GM19099 (cell line): Measurements from ENCODE around the gene DRC1.

Source experiments
- POLR2A ChIP-seq: IDR thresholded peaks from 3 replicates; pipeline ENCODE4 v1.6.1; 2011; ENCODE audit warnings: low read depth; ENCODE audit not compliant: insufficient read length; ENCODE audit errors: extremely low read depth

DRC1 gene

DNA sequence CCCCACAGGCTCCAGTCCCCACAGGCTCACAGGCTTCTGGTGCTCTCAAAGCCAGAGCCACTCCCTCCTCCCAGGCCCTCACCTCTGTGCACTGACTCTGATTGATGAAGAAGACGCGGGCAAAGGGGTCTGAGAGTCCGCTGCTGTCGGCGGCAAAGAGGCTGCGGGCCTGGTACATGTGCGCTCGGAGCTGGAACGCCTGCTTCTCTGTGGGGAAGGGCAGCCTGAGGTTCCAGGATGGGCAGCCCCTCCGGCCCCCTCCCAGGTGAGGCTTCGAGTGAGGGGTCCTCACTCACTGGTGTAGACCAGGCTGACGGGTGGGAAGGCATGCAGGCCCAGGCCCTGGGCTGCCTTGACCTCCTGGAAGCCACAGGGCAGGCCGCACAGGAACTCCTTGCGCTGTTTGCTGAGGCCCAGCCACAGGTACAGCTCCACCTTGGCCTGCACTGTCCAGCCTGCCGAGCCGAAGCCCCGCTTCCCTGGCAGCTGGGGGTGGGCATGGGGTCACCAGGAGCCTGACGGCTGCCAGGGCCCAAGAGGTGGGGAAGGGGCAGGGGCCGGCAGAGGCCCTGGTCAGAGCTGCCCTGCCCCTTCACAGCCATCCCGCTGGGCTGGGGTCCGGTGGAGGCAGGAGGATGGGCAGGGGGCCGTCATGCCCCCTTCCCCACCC lies 74.2 kb downstream of the DRC1 start:
- no peak for TF ChIP-seq POLR2A

GRCh38 chr2:26477126-26477910 lies 75.6 kb downstream of the DRC1 start:
- TF ChIP-seq POLR2A, result no peak

DNA sequence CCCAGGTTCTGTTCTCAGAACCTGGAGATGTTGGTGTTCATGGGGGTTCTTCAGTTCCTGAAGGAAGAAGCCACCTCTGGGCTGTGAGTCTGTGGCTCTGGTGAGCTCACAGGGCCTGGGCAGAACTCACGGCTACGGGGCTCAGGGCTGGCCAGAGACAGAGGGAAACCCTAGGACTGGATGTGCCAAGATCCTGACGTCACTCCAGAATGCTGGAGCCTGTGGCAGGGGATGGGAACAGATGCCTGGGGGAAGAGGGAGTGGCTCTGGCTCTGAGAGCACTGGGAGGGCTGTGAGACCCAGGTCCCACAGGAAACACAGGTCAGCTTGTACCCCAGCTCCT lies 76.2 kb downstream of the DRC1 start, which contains the start of gene OTOF:
Gene OTOF, minus strand, starts transcription at position 214 of the 343 bp plus-strand sequence.
- TF ChIP-seq POLR2A, result no peak

DNA sequence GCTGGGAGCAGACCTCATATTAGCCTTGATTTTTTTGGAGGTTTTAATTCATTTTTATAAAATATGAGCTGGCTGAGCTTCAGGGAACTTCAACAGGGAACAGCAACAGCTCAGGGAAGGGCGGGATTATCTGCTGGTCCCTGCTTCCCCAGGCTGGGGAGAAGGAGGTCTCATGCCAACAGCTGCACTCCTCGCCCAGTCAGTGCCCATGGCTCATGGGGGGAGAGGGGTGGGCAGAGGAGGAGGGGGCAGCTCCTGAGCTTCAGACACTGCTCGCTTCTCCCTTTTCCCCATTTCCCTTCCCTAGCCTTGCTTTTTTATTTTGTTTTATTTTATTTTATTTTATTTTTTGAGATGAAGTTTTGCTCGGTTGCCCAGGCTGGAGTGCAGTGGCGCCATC lies 76.6 kb downstream of the DRC1 start:
- no peak for TF ChIP-seq POLR2A

DNA sequence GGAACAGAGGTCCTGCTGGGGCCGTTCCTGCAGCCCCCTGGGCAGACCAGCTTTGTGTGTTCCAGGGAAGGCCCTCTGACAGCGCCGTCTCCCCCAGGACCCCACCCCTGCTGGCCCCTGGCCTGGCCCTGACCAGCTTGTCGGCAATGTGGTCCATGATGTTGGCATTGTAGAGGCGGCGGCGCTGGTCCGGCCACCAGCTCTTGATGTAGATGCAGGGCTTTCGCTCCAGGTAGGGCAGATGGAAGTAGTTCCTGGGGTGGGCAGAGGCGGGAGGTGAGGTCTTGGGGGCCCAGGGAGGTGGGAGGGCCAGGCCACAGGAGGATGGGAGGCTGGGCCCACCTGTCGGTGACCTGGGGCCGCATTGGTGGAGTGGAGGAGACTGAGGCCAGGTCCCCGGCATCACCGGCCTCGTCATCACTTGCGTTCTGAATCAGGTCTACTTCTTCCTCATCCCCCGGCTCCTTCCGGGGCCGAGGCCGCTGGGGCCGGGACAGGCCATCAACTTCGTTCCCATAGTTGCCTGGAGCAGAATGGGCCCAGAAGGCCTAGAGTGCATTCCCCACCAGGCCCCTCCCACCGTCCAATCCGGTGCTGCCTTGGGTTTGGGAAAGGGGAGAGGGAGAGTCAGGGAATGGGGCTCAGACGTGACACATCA lies 77.5 kb downstream of the DRC1 start:
- TF ChIP-seq POLR2A, result no peak

GRCh38 chr2:26479789-26480565 lies 78.3 kb downstream of the DRC1 start:
- TF ChIP-seq POLR2A, result no peak

GRCh38 chr2:26480566-26481423 lies 79.1 kb downstream of the DRC1 start:
- no peak for TF ChIP-seq POLR2A

DNA sequence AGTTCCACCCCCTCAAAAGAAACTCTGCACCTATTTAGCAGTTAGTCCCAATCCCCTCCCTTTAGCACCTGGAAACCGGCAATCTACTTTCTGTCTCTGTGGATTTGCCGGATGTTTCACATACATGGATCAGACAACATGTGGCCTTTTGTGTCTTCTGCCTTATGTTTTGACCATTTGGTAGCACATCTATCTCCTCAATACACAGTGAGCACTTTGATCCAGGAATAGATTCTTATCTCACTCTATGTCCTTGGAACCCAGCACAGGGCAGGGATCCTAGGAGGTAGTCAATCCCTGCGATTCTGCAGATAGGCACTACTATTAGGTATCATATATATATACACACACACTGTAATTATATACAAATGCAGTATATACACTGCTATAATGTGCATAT lies 80.0 kb downstream of the DRC1 start:
- TF ChIP-seq POLR2A, result no peak

- no peak for TF ChIP-seq POLR2A
Observed at GRCh38 chr2:26482211-26483026, 80.7 kb downstream of the DRC1 start.

DNA sequence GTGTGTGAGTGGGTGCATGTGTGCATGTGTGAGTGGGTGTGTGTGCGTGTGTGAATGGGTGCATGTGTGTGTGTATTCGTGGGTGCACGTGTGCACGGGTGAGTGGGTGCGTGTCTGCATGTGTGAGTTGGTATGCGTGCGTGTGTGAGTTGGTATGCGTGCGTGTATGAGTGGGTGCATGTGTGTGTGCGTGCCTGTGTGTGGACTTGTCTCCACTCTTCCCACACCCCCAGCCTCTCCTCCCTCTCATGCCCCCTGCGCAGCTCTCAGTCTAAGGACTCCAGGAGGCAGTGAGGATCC lies 81.3 kb downstream of the DRC1 start:
- no peak for TF ChIP-seq POLR2A

DNA sequence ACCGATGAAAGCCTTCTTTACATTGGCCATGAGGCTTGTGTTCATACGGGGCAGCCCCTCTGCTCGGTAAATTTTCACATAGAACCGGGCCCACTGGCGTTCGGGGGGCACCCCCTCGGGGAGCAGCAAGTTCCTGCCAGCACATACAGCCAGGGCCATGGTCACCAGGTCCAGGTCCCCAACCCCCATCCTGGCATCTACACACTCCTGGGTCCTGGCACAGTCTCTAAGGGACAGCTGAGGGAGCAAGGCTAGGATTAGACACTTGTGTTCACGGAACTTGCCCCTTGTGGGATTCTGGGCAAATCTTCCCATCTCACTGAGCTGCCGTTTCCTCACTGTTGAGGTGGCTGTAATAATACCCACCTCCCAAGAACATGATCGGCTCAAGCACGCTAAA lies 81.8 kb downstream of the DRC1 start:
- TF ChIP-seq POLR2A, result no peak

- TF ChIP-seq POLR2A, result no peak
Observed at GRCh38 chr2:26483957-26484565, 82.3 kb downstream of the DRC1 start.

- TF ChIP-seq POLR2A, result no peak
Observed at GRCh38 chr2:26484579-26484978, 82.9 kb downstream of the DRC1 start.

DNA sequence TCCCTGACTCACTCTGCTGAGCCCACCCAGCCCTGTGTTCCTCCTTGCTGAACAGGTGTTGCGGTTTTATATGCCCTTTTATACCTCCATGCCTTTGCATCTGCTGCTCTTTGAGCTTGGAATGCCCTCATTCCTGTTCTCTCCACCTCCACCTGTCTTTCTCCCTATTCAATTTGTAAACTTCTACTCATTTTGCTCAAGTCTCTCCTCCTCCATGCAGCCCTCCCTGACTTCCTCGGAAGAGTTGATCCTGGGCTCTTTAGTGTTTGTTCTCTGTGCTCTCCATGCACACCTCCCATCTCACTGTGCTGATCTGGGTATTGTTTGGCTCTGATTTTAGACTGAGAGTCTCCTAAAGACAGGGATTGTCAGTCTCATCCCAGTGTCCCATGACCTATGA lies 83.4 kb downstream of the DRC1 start:
- TF ChIP-seq POLR2A, result no peak
